Keratinocyte (primary cell): ENCODE data around the gene DCAF11. TPM values are rescaled to one million over a fixed set of nuclear protein-coding genes. Genes with fewer than 3 reads are reported as not detected.

Experiments used
- DNase-seq: peaks from one replicate; pipeline ENCODE4 v3.0.0-alpha.2; 2011; ENCODE audit warnings: low read depth, missing footprints, low spot score
- FAIRE-seq: peaks from 2 replicates; lab custom pipeline; 2011; peaks lifted over from hg19 to GRCh38; lab: Jason Lieb, UNC
- H2AFZ ChIP-seq: 2 replicates; pipeline ENCODE4 v1.6.0; 2012; ENCODE audit warnings: low read length, control low read depth, inconsistent platforms; ENCODE audit not compliant: control insufficient read depth
- H3K27ac ChIP-seq: 2 replicates; pipeline ENCODE4 v1.5.1; 2011; ENCODE audit warnings: low read length; ENCODE audit not compliant: control insufficient read depth, insufficient read depth
- H3K27me3 ChIP-seq: 3 replicates; pipeline ENCODE4 v1.6.0; 2011; ENCODE audit warnings: low read length; ENCODE audit not compliant: control insufficient read depth, insufficient read depth; ENCODE audit errors: extremely low read depth
- H3K36me3 ChIP-seq, 2 experiments: 2 replicates in 1 of 2; 3 replicates in 1 of 2; pipeline ENCODE4 v1.5.1; 2011; ENCODE audit warnings: low read length in 2 of 2, mild to moderate bottlenecking in 1 of 2; ENCODE audit not compliant: control insufficient read depth in 2 of 2, insufficient read depth in 2 of 2; ENCODE audit errors: extremely low read depth in 1 of 2
- H3K4me1 ChIP-seq: 3 replicates; pipeline ENCODE4 v1.5.1; 2011; ENCODE audit warnings: low read length; ENCODE audit not compliant: control insufficient read depth, insufficient read depth; ENCODE audit errors: extremely low read depth
- H3K4me2 ChIP-seq: 3 replicates; pipeline ENCODE4 v1.6.0; 2011; ENCODE audit warnings: low read depth, low read length; ENCODE audit not compliant: control insufficient read depth, insufficient read depth; ENCODE audit errors: extremely low read depth
- H3K4me3 ChIP-seq, 3 experiments: fragments of 200-600 bp in 1 of 3; sonication (generic) in 1 of 3; 2 replicates in 2 of 3; 3 replicates in 1 of 3; pipeline ENCODE4 v1.5.1; 2011 to 2016; ENCODE audit warnings: low read length in 3 of 3, mild to moderate bottlenecking in 3 of 3, control low read depth in 2 of 3, inconsistent platforms in 1 of 3, low read depth in 1 of 3, mixed read lengths in 1 of 3, mixed run types in 1 of 3, moderate library complexity in 1 of 3; ENCODE audit not compliant: control insufficient read depth in 2 of 3, insufficient read depth in 2 of 3; ENCODE audit errors: extremely low read depth in 1 of 3
- H3K79me2 ChIP-seq: 2 replicates; pipeline ENCODE4 v1.6.0; 2012; ENCODE audit warnings: low read length; ENCODE audit not compliant: control insufficient read depth, insufficient read depth
- H3K9ac ChIP-seq: 3 replicates; pipeline ENCODE4 v1.6.0; 2011; ENCODE audit warnings: low read length; ENCODE audit not compliant: control insufficient read depth, insufficient read depth; ENCODE audit errors: extremely low read depth
- H3K9me1 ChIP-seq: 3 replicates; pipeline ENCODE4 v1.6.0; 2011; ENCODE audit warnings: low read length; ENCODE audit not compliant: control insufficient read depth, insufficient read depth; ENCODE audit errors: extremely low read depth
- H3K9me3 ChIP-seq: 2 replicates; pipeline ENCODE4 v1.5.1; 2012; ENCODE audit warnings: low read depth, low read length; ENCODE audit not compliant: control insufficient read depth
- H4K20me1 ChIP-seq: 3 replicates; pipeline ENCODE4 v1.6.0; 2011; ENCODE audit warnings: low read length; ENCODE audit not compliant: control insufficient read depth, insufficient read depth; ENCODE audit errors: extremely low read depth
- EZH2 ChIP-seq: IDR thresholded peaks from one replicate; pipeline ENCODE4 v1.6.1; 2012; ENCODE audit warnings: inconsistent platforms, mild to moderate bottlenecking, low read length, moderate library complexity
- dilution Hi-C: fragments of 300-500 bp; cut with MboI; formaldehyde crosslinking; loops from one replicate; pipeline ENCODE4 v1.7.0; 2020; ENCODE audit warnings: low sequenced_read_pairs; ENCODE audit not compliant: extremely low pct_ligation_motif_present
- polyA plus RNA-seq, 5 experiments: library from polyadenylated mRNA; depleted of rRNA in 3 of 5; stranded (reverse) in 3 of 5; stranded (forward) in 1 of 5; unstranded in 1 of 5; fragments of >200 nt; gene quantifications; 1 replicate in 1 of 5; 2 replicates in 3 of 5; 3 replicates in 1 of 5; pipeline versions ENCODE4 v1.2.1 to v1.2.3, GENCODE V29; 2011 to 2012; ENCODE audit warnings: missing spikeins in 2 of 5, low read depth in 1 of 5, low replicate concordance in 1 of 5
- TF ChIP-seq, protein P1 (sequence below), 3 experiments: IDR thresholded peaks in 1 of 3; conservative IDR thresholded peaks in 1 of 3; optimal IDR thresholded peaks in 1 of 3; 2 replicates in 2 of 3; 3 replicates in 1 of 3; pipeline versions ENCODE3 to v1.5.1; 2011; ENCODE audit warnings: low read length in 3 of 3, mild to moderate bottlenecking in 3 of 3, moderate library complexity in 2 of 3, control low read depth in 1 of 3, inconsistent platforms in 1 of 3; ENCODE audit not compliant: insufficient read depth in 2 of 3; ENCODE audit errors: extremely low read depth in 1 of 3

The DCAF11 gene
- polyA plus RNA-seq, 1 donor (not counting 4 experiments of a cell fraction or from before 2014, with no cell fraction given), result 25.9 TPM

DNA sequence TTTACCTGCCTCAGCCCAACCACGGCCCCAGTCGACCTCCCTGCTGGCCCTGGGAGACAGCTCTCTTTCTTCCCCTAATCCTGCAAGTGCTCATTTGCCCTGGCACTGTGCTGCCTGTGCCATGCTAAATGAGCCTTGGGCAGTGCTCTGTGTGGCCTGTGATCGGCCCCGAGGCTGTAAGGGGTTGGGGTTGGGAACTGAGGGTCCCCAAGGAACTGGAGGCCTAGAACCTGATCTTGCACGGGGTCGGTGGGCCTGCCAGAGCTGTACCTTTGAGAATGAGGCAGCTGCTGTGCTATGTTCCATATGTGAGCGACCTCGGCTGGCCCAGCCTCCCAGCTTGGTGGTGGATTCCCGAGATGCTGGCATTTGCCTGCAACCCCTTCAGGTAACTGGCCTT, 35.5 kb downstream of the DCAF11 start:
- TF ChIP-seq, protein P1, sequence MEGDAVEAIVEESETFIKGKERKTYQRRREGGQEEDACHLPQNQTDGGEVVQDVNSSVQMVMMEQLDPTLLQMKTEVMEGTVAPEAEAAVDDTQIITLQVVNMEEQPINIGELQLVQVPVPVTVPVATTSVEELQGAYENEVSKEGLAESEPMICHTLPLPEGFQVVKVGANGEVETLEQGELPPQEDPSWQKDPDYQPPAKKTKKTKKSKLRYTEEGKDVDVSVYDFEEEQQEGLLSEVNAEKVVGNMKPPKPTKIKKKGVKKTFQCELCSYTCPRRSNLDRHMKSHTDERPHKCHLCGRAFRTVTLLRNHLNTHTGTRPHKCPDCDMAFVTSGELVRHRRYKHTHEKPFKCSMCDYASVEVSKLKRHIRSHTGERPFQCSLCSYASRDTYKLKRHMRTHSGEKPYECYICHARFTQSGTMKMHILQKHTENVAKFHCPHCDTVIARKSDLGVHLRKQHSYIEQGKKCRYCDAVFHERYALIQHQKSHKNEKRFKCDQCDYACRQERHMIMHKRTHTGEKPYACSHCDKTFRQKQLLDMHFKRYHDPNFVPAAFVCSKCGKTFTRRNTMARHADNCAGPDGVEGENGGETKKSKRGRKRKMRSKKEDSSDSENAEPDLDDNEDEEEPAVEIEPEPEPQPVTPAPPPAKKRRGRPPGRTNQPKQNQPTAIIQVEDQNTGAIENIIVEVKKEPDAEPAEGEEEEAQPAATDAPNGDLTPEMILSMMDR (optimal IDR thresholded peaks at IDR 0.05 in 1 of 3, IDR thresholded peaks at IDR 0.05 in 1 of 3, conservative IDR thresholded peaks at IDR 0.05 in 1 of 3; ENCODE audit: extremely low read depth in 1 of 3, insufficient read depth in 2 of 3, low read length in 3 of 3), result no peak
- TF ChIP-seq EZH2, result no peak
- FAIRE-seq (no peak), DNase-seq (no peak)
- H3K4me2 ChIP-seq, result no peak overlapping the region
- H3K4me3 ChIP-seq, result no peak overlapping the region
- no peak overlapping the region for H3K27ac ChIP-seq
- no peak overlapping the region for H2AFZ ChIP-seq
- dilution Hi-C loops, result no loop called here
- H3K4me1 ChIP-seq, result peaks cover 19% of the 10 kb centered on the region
- peaks cover 29 to 42% of the 10 kb centered on the region in 2 experiments for H3K36me3 ChIP-seq
- no peaks in the 10 kb centered on the region for H3K9me3 ChIP-seq
- no peaks in the 10 kb centered on the region for H4K20me1 ChIP-seq
- H3K79me2 ChIP-seq, result peaks cover 49% of the 10 kb centered on the region
- H3K9me1 ChIP-seq, result no peaks in the 10 kb centered on the region
- H3K27me3 ChIP-seq, result no peaks in the 10 kb centered on the region
- no peak overlapping the region for H3K9ac ChIP-seq

GRCh38 chr14:24150567-24150966, 36.0 kb downstream of the DCAF11 start:
- Histone ChIP-seq H3K27me3 (no peaks in the 10 kb centered on the region), H4K20me1 (no peaks in the 10 kb centered on the region), H3K9ac (no peak overlapping the region), H2AFZ (no peak overlapping the region), H3K9me3 (no peaks in the 10 kb centered on the region), H3K4me2 (no peak overlapping the region), H3K9me1 (no peaks in the 10 kb centered on the region), H3K4me1 (peaks cover 14% of the 10 kb centered on the region), H3K36me3 (peaks cover 34 to 48% of the 10 kb centered on the region in 2 experiments), H3K79me2 (peaks cover 44% of the 10 kb centered on the region), H3K4me3 (no peak overlapping the region), H3K27ac (no peak overlapping the region)
- dilution Hi-C loops, result no loop called here
- no peak for DNase-seq
- no peak for FAIRE-seq
- TF ChIP-seq, protein P1 (optimal IDR thresholded peaks at IDR 0.05 in 1 of 3, IDR thresholded peaks at IDR 0.05 in 1 of 3, conservative IDR thresholded peaks at IDR 0.05 in 1 of 3; ENCODE audit: extremely low read depth in 1 of 3, insufficient read depth in 2 of 3, low read length in 3 of 3), result no peak
- TF ChIP-seq EZH2, result no peak
